ENCODE measurements around the gene SYNPO2.
"Not testable (repeated sequence)": the region's sequence is repeated elsewhere in the genome, so short reads cannot be mapped to it uniquely, and the experiment has no call there.

The SYNPO2 gene

DNA sequence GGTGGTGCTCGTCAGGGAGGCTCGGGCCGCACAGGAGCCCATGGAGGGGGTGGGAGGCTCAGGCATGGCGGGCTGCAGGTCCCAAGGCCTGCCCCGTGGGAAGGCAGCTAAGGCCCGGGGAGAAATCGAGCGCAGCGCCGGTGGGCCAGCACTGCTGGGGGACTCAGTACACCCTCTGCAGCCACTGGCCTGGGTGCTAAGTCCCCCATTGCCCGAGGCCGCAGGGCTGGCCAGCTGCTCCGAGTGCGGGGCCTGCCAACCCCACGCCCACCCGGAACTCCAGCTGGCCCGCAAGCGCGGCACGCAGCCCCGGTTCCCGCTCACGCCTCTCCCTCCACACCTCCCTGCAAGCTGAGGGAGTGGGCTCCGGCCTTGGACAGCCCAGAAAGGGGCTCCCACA, 88.4 kb downstream of the SYNPO2 start:
- DNase-seq: not testable (repeated sequence)

DNA sequence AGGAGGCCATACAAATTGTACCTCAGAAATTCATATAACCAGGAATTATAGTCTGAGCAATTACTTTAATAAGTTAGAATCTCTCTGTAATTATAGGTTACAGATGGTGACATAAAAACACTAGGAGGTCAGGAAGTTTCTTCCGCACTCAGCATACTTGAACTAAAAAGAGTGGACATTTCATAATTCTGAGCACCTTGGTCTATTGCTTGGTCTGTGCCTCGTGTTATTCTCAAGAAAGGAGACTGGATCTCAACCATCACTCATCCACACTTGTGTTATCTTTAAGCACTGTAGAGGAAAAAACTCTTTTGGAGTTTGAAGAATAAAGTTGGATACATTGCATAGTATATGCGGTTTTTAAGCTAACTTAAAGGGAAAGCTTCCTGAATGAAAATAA, 91.1 kb downstream of the SYNPO2 start:
- no peak for DNase-seq

DNA sequence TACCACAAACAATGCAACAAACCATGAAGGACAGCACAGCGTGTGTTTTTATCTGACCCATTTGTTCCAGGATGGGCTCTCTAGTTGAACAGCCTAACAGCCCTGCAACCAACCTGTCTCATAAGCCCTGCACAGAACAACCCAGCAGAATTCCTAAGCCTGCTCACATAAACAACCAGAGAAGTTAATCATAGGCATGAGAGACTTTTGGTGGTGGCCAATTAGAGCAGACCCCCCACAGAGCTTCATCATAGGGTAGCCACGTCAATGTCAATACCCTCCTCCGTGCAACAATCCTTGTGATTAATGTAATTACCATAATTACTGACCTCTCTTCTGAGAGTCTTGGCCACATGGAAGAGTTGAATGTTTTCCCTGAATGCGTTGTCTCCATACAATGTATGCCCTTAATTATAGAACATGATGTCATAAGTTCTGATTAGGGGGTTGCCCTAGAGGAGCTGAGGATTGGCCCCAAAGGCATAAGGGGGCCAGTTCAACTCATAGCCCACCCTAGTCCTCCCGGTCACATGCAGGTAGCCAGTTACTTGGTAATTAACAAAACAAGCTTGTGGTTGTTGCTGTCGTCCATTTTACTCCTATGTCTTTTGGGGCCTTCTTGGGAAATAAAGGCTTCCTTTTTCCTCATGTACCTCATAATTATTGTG, 92.7 kb downstream of the SYNPO2 start:
- no peak for DNase-seq

DNA sequence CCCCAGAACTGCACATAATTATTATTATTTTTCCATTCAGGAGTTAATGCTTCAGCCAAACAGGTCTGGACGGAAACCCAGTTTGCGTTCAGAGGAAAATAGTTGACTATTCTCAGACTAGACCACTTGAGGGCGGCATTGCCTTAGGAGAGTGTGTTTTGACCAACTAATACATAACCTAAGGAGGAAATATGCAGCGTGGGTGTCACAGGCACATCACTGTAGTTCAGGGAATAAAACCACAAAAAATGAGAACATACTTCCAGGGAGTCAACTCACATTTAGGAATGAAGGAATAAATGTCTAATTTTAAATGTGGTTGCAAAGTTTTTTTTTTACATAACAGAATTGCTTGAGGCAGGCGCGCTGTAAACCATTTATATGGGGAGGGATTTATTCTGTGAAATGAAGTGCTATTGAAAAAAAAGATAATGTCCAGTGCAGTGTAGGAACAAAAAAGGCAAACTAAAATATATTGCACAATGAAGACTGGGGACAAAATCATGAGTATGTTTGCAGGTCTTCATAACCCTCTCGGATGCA, 93.3 kb downstream of the SYNPO2 start:
- DNase-seq: peak; percentile 28

DNA sequence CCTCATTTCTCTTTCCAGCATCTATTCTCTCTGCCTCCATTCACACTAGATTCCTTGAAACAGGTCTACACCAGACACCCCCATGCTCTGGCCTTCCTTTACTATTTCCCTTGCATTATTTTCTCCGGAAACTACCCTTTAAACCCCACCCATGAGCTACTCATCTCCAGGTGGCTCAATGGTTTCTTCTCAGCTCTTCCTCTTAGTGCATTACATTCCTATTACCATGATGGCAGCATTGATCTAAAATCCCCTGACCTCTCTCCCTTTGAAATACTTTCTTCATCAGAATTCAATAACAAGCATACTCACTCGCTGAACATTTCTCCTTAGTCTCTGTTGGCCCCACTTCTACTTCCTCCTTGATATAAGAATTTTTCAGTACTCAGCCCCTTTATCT, 94.6 kb downstream of the SYNPO2 start:
- no peak for DNase-seq

DNA sequence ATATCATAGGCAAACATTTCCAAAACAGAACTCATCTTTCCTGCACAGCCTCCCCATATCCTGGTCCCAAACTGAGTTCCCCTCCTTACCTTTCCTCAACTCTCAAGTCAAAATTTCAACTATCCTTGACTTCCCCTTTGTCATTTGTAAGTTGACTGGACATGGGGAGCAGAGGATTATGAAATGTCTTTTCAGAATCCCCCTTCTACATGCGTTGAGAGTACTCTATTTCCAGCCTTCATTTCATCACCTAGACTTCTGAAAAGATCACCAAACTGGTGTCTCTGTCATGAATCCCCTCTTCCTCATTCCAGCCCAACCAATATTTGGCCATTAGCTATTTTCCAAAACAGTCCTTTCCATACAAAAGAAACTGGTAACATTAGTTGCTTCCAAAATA, 95.2 kb downstream of the SYNPO2 start:
- DNase-seq: no peak

DNA sequence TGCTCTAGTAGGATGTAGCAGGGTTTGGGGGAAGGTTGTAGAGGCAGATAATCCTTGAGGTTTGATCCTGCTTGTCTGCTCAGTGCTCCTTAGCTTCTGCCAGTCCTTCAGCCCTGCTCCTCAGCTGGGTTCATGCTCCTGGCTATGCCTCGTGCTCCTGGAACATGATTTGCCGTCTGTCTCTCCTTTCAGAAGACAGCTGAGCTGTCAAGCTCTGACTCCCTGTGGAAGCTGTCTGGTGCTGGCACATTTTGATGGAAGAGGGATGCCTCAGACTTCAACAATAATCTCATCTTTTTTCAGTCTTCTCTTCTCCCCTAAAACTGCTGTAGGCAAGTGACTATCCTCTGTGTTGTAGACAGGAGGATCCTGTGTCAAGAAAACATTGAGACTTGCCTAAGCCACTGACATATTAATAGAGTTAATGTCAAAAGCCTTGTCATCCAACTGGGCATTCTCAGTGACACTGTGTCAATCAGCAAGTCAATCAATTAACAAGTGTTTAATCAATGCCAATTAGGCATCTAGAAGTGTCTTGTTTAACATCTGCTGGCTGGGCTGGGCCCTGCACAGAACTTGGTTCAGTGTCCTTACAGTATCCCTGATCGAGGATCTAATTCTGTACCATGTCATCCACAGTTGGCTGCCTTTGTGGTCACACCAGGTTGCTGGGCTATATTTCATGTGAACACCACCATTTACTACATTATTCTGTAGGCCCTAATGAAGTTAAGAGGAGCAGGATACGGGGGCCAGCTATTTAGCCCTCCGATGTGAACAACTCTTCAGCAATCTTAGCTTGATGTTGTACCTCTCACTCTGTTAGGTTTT, 96.7 kb downstream of the SYNPO2 start:
- DNase-seq: no peak

DNA sequence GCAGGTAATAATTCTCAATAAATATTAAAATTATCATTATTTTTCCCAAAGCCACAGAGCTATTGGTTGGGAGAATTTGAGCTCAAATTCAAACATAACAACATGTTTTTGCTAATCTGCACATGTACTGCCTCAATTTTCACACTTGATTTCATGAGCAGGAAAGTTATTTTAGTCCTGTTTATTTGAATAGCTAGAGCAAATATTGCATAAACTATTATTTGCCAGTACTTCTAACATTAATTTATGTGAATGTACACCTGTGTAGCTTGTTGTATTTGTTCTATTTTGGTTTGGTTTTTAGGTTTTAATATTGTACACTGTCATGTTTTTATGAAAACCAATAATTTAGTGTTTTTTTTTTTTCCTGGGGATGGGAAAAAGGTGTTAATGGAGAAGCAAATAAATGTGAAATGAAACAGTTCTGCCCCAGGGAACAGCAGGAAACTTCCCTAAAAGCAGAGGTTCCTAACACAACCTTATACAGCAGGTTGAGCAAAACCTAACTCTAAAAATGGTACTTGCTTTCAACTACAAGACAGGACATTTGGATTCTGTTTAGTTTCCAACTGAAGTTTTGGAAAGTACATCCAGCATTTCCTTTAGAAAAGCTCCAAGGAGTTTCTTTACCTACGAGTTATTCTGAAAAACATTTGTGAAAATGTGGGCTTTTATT, 99.4 kb downstream of the SYNPO2 start:
- DNase-seq: no peak

DNA sequence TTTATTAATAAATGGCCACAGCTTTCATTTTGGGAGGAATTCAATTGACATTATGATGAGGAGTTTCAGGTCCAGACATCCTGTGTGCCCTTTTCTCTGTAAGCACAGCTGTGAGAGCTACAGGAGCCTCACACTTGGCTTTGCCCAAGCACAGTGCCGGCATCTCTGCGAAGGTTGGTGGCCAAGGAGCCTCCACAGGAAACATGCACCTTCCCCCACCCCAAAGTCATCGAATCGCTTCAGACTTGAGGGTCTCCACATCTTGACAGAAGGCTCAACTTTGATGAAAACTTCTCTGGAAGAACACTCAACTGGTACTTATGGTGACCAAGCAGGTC, 100.0 kb downstream of the SYNPO2 start:
- DNase-seq: no peak

DNA sequence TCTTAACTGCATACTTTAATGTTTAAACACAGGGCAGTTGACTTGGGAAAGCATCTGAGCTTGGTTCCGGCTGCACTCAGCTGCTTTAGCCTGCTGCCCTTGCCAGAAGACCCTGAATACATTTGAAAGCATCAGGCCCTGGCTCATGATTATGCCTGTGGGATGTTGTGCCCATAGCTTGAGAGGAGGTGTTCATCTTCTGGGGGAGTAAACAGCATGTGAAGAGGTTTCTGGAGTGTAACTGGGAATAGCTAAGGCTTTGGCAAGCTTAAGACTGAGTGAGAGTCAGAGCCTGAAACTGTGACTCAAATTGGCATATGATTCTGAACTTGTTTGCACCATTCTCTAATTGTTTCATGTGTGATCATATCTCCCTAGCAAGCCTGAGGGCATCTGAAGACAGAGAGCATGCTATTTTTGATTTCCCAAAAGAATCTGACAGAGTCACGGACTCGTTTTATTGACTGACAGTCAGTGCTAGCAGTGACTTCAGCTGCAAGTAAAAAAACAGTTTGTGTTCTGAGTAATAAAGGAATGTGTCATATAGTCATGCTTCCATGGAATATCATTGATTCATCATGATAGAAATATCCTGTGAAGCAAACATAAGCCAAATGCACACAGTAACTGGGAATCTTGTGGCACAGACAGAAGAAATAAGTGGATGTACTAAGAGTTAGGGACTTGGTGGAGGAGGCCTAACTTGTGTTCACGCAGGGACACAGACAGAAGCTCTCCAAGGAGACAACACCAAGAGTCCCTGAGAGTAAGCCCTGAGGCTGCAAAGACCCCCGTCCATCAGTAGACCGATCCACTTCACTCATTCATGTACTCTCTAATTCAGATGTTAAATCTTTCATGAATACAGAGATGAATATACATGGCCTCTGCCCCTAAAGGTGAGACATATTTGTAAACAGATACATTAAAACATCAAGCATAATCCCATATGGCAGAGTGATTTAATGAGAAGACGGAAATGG, 100.7 kb downstream of the SYNPO2 start:
- DNase-seq: no peak

DNA sequence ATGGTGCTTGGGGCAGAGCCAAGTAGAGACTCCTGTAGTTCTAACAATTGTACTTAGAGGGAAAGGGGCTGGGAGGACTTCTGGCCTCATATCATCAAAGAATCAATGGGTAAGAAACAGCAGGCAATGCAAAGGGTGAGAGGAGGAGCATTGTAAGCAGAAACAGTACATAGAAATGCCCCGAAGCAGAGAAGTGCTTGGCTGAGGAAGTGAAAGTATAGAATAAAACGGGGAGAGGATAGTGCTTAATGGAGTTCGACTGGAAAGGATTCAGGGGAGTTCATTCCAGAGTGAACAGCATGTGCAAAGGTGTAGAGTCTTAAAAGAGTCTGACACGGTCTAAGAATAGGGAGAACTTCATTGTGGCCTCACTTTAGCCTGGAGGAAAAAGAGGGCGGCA, 103.0 kb downstream of the SYNPO2 start:
- no peak for DNase-seq

DNA sequence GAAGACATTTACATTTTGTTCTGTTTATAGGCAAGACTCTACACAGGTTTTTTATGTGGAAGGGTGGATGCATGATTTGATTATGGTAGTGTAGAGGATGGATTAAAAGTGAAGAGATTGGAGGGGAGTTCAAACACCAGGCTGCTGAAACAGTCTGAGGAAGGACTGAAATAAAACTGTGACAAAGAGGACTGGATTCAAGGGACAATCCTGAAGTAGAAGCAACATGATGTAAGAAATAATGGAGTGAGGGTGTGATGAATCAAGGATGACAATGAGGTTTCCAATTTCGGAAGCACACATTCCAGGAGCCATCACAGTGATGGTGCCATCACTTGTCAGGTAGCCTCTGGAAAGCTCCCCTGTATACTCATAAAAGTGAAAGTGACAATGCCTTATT, 103.5 kb downstream of the SYNPO2 start:
- DNase-seq: no peak

DNA sequence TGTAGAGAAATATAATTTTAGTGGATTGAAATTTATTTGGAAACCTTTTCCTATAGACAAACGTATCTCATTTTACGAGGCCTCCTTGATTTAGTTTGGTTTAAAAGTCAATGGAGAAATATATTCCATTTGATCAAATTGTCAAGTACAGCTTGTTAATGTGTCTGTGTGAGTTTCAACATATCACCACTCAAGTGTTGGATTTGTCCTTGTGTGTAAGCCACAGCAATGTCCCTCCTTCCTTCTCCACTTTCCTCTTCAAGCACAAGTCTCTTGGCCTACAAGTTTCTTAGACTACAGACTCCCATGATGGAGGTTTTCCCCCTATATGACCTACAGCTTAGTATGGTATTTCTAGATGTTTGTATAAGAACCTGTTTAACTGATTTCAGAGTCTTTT, 104.7 kb downstream of the SYNPO2 start:
- DNase-seq: no peak

DNA sequence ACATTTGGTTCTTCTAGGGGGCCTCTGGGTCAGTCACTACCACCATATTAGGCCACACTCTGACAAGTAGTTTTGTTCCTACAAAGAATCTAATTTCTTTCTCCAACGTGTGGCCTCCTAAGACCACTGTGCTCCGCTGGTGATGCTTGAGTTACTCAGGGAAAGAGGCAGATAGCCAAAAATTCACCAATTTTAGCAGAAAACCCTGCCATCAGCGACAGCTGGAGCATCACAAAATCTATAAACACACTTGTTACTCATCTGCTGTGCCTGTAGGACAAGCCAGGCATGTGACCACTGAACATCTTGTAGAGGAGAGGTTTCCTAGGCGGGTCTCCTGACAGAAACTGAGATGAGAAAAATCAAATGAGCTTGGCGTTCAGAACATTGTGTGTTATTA, 105.4 kb downstream of the SYNPO2 start:
- no peak for DNase-seq

DNA sequence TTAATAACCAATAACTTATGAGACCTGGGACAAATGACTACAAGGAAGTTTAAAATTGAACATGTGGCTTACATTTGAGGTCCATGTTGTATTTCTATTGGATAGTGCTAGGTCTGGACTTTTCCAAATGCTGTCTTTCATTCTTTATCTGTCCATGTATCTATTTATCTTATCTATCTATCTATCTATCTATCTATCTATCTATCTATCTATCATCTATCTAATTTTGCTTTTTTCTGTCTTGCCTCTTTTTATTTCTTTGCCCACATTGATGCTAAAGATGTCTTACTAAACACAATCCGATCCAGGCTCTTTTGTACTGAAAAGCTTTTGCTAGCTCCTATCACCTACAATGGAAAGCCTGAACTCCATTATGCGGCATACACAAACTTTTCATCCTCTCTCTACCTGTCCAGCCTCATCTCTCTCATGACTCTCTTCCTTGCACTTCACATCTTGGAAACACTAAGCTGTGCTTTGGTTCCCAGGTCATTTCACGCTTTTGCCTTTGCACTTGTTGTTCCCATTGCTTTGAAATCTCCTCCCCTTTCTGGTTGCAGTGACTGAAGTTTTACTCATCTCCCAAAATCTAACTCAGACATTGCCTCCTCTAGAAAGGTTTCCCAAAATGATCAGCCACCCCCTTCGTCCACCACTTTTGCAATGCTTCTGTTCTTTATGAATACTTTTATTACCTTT, 107.2 kb downstream of the SYNPO2 start:
- DNase-seq: no peak

DNA sequence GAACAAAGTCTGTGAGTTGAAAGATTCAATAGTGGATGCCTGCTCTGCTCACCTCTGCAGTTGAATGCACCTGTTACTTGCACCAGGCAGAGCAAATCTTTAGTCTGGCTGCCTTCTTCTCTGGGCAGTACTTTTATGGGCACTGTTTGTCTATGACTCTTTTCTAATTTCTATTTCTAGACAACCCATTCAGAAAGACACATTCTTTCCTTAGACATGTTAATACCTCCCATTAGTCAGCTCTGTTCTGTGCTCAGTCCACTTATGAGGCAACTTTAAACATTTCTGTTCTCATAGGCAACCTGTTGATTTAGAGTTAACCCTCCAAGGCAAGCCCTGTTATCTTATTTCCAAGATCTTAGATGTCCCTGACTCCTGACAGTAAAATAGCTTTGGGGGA, 108.9 kb downstream of the SYNPO2 start:
- no peak for DNase-seq

DNA sequence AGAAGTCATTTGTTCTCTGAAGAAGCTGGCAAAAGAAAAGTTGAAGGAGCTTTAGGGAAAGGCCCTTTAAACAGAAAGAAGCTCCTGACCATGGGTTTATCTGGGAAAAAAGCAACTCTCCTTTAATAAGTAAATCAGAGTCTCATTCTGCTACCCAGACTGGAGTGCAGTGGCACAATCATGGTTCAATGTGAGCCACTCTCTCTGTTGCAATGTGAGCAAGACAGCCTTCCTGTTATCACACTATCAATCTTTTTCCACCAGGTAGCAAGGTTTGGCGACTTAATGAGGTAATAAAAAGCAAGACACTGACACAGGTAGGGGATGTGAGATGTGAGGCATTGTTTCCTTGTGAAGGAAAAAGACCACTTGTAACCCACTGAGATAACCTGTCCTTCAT, 111.3 kb downstream of the SYNPO2 start:
- DNase-seq: no peak

DNA sequence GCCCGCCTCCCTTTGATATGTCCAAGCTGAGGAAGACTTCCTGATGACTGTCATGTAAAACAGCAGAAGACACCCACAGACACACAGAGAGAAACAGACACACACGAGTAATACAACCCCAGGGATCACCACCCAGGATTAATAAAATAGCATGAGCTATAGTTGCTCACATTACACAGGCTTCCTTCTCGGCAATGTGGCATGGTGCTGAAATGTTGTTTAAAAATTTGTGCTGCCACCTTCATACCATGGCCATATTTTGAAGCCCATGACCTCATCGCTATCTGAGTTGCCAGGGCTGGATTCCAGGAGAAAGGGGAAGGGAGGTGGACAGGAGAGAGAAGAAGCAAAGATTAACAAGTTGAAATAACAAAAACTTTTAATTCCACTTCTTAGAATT, 111.7 kb downstream of the SYNPO2 start:
- no peak for DNase-seq

DNA sequence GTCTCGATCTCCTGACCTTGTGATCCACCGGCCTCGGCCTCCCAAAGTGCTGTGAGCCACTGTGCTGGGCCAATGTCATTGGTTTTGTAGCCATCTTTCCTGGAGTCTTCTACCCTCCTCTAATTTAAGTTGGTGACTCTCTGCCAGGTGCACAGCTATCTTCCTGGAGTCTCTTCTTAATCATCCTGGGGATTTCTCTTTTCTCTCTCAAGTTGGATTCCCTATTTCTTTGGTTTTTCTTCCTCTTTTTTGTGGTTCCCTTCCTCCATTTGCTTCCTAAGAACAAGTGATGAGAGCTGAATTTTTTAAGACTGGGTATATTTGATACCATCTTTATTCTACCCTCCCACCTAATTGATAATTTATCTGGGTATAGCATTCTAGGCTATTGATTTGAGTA, 113.8 kb downstream of the SYNPO2 start:
- no peak for DNase-seq

DNA sequence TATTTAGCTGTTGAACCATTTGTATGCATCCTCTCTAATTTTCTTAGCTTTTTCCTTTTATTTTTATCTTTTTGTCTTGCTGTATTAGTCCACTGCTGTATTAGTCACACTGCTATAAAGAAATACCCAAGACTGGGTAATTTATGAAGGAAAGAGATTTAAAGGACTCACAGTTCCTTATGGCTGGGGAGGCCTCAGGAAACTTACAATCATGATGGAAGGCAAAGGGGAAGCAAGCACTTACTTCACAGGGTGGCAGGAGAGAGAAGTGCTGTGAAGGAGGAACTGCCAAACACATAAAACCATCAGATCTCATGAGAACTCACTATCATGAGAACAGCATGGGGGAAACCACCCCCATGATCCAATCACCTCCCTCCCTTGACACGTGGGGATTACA, 114.3 kb downstream of the SYNPO2 start:
- DNase-seq: not testable (repeated sequence)

DNA sequence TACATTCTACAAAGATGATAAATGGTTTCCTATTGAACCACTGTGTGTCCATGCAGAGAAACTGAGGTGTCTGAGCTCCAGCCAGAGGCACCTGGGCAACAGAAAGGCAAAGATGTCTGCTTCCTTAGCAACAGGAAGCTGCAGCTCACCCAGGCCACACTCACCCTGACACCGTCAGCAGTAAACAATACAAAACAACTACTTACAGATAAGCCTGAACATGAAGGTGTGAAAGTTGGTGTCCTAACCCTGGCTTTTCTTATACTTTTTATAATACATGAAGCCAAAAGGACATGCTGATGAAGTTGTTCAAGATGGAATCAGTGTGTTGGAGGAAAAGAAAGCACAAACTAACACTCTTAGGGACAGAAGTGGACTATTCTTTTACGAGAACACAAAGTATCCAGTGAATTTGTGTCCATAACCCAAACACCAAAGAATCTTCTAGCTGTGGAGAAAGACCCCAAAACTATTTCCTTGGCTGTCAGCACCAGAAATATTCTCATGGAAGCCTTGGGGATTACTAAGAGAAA, 117.3 kb downstream of the SYNPO2 start:
- DNase-seq: no peak

DNA sequence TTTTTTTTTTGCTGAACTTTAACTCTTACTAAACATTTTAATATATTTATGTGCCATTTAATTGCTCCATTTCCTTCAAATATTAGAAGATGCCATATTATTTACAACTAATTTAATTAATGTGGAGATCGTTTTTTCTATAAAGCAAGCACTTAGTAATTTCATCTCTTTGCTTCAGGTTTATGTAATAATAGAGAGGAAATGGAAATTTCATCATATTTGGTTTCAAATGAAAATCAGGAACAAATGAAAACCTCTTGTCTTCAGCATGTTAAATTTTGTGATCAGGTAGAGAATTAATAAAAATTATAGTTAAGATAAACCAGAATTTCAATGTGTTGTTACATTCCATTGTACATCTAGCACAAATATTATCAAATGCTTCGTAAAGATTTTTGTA, 120.1 kb downstream of the SYNPO2 start:
- no peak for DNase-seq

Measured in activated naive CD4-positive, alpha-beta T cell treated with Interleukin-2 at 50 U/mL for 16 hours (primary cell).